ENCODE data around the gene RASL10B. TPM values are rescaled to one million over a fixed set of nuclear protein-coding genes. Genes with fewer than 3 reads are reported as not detected.
"Not testable (repeated sequence)": the region's sequence is repeated elsewhere in the genome, so short reads cannot be mapped to it uniquely, and the experiment has no call there.

Gene RASL10B
- total RNA-seq, 1 donor from 2014 or later: 1.0 TPM

DNA sequence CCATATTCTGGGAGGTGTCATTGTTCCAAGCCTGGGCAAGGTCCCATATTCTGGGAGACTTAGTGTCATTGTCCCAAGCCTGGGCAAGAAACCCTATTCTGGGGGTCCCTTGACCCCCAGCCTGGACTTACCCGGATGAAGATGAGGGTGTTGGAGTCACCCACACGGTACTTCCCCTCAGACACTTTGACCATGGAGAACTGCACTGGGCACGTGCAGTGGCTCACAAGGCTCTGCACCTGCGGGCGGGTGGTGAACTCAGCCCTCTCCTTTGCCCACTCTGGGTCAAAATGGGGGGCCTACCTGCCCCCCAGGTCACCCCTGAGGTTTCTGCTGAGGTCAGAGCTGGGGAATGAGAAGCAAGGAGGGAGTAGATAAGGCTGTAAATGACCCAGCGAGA is 17.5 kb downstream of the RASL10B start:
- peaks cover 47% of the 10 kb centered on the region for H3K27me3 Mint-ChIP-seq (ENCODE audit: insufficient read depth)
- intact Hi-C loops (cut with micrococcal nuclease): loop anchor here (10.0 kb wide), 1 partner anchor 504 kb away; the partner anchor contains the start of gene SLFN5
- DNase-seq (ENCODE audit: low spot score): no peak
- H3K4me3 Mint-ChIP-seq: no peak overlapping the region
- H3K27ac Mint-ChIP-seq: no peak overlapping the region
- peaks cover 13% of the 10 kb centered on the region for H3K4me1 Mint-ChIP-seq (ENCODE audit: low read depth)
- no peaks in the 10 kb centered on the region for H3K9me3 Mint-ChIP-seq
- no peaks in the 10 kb centered on the region for H3K36me3 Mint-ChIP-seq (ENCODE audit: low read depth)

DNA sequence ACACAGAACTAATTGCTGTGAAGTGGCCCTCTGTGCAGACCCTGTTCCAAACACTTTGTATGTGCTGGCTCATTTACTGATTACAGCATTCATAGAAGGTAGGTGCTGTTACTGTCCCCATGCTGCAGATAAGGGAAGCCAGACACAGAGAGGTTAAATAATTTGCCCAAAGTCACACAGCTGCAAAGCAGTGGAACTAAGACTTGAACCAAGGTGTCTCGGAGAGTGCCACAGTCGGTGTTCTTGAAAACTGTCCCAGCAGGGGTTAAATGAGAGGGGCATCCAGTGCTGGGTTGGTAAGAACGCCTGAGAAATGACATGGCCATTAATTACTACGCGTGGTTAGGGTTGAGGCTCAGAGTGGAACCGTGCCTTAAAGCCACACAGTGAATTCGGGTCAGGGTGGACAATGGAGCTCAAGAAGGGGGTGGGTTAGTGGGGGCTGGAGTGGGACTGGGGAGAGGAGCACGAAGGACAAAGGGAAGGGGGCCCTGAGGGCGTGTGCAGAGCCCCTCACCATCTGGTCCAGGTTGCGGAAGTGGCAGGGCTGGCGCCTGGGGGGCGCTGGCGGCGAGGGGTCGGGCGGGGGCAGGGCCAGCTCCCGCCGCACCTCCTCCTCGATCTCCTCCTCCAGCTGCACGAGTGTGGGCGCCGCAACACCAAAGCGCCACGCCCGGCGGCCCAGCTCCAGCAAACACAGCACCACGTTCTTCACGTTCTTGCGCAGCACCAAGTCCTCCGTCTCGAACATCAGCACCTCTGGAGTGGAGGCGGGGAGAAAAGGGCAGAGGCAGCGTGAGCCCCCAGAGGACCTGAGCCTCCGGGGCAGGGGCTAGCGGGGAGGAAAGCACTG is 18.3 kb downstream of the RASL10B start:
- Mint-ChIP-seq H3K4me3 (no peak overlapping the region), H3K4me1 (ENCODE audit: low read depth) (peaks cover 13% of the 10 kb centered on the region)
- intact Hi-C loops (cut with micrococcal nuclease): loop anchor here (10.0 kb wide), 1 partner anchor 505 kb away; the partner anchor contains the start of gene SLFN5

DNA sequence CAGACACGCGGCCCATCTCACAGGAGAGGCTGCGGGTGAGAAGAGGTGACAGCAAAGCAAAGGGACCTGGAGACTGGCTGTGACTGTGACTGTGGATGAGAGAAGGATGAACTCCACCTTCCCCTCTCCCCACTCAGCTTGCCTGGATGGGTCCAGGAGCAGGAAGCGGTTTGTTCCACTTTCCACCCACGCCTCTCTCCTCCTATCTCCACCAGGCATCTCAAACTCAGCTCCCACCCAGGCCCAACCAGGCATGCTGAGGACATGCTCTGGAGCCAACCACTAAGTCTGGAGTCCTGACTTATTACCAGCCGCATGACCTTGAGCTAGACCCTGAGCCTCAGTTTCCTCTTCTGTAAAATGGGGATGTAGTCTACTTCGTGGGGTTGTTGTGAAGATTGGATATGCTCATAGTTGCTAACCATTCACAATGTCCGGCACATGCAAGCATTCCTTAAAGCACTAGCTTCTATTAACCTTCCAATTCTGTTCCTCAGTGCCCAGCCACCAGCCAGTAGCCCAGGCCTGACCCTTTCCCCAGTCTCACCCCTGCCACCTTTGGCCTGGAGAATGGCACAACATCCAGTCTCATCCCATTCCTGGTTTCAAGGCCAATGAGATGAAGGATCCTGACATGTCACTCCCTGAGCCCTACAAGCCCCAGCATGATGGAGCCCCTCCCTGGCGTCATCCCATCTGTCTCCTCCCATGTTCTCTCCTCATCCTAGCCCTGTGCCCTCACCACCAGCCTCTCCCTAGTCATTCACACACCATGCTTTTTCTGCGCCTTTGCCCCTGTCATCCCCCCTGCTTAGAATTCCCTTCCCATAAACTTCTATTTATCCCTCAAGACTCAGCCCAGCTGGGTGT is 19.3 kb downstream of the RASL10B start:
- H3K4me3 Mint-ChIP-seq: no peak overlapping the region
- H3K27ac Mint-ChIP-seq: no peak overlapping the region
- no peak for DNase-seq (ENCODE audit: low spot score)
- no peaks in the 10 kb centered on the region for H3K9me3 Mint-ChIP-seq
- intact Hi-C loops (cut with micrococcal nuclease): no loop called here
- peaks cover 45% of the 10 kb centered on the region for H3K27me3 Mint-ChIP-seq (ENCODE audit: insufficient read depth)
- no peaks in the 10 kb centered on the region for H3K36me3 Mint-ChIP-seq (ENCODE audit: low read depth)
- H3K4me1 Mint-ChIP-seq (ENCODE audit: low read depth): peaks cover 13% of the 10 kb centered on the region

More for the DNA sequence above, 18.3 kb downstream of the RASL10B start:
- peaks cover 45% of the 10 kb centered on the region for H3K27me3 Mint-ChIP-seq (ENCODE audit: insufficient read depth)
- H3K36me3 Mint-ChIP-seq (ENCODE audit: low read depth): no peaks in the 10 kb centered on the region
- H3K9me3 Mint-ChIP-seq: no peaks in the 10 kb centered on the region
- no peak overlapping the region for H3K27ac Mint-ChIP-seq
- no peak for DNase-seq (ENCODE audit: low spot score)

DNA sequence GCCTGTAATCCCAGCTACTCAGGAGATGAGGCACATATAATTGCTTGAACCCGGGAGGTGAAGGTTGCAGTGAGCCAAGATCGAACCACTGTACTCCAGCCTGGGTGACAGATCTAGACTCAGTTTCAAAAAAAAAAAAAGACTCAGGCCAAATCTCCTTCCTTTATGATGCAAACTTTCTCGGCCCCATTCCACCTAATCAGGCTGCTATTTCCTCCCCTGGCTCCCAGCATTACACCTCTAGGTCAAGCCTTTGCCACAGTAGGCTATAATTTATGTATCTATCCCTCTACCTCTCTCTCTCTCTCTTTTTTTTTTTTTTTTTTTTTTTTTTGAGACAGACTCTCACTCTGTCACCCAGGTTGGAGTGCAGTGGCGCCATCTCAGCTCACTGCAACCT is 20.1 kb downstream of the RASL10B start:
- Mint-ChIP-seq H3K27me3 (ENCODE audit: insufficient read depth) (peaks cover 45% of the 10 kb centered on the region), H3K4me1 (ENCODE audit: low read depth) (peaks cover 13% of the 10 kb centered on the region)
- intact Hi-C loops (cut with micrococcal nuclease): not testable (repeated sequence)

DNA sequence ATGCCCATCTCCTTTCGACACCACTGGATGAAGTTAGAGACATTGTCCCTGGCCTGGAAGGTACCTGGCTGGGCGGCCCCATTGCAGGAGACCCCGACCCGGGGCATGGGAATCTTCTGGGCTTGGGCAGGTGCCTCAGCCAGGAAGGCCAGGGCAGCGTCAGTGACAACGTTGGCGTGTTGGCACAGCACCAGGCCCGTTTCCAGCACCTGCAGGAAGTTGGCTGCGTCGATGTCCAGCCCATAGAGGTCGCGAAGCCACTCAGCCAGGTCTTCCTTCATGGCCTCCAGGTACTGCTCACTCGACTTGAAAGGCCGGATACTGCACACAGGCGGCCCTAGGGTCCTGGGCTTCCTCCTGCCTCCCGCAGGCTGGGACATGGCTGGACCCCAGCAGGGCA is 21.0 kb downstream of the RASL10B start:
- H3K27ac Mint-ChIP-seq: no peak overlapping the region
- no peaks in the 10 kb centered on the region for H3K9me3 Mint-ChIP-seq
- peaks cover 13% of the 10 kb centered on the region for H3K4me1 Mint-ChIP-seq (ENCODE audit: low read depth)
- H3K27me3 Mint-ChIP-seq (ENCODE audit: insufficient read depth): peaks cover 44% of the 10 kb centered on the region
- no peaks in the 10 kb centered on the region for H3K36me3 Mint-ChIP-seq (ENCODE audit: low read depth)
- intact Hi-C loops (cut with micrococcal nuclease): no loop called here
- H3K4me3 Mint-ChIP-seq: no peak overlapping the region
- DNase-seq (ENCODE audit: low spot score): no peak

More for the DNA sequence above, 20.1 kb downstream of the RASL10B start:
- not testable (repeated sequence) for H3K4me3 Mint-ChIP-seq; H3K27ac Mint-ChIP-seq; H3K9me3 Mint-ChIP-seq; H3K36me3 Mint-ChIP-seq (ENCODE audit: low read depth); DNase-seq (ENCODE audit: low spot score)

DNA sequence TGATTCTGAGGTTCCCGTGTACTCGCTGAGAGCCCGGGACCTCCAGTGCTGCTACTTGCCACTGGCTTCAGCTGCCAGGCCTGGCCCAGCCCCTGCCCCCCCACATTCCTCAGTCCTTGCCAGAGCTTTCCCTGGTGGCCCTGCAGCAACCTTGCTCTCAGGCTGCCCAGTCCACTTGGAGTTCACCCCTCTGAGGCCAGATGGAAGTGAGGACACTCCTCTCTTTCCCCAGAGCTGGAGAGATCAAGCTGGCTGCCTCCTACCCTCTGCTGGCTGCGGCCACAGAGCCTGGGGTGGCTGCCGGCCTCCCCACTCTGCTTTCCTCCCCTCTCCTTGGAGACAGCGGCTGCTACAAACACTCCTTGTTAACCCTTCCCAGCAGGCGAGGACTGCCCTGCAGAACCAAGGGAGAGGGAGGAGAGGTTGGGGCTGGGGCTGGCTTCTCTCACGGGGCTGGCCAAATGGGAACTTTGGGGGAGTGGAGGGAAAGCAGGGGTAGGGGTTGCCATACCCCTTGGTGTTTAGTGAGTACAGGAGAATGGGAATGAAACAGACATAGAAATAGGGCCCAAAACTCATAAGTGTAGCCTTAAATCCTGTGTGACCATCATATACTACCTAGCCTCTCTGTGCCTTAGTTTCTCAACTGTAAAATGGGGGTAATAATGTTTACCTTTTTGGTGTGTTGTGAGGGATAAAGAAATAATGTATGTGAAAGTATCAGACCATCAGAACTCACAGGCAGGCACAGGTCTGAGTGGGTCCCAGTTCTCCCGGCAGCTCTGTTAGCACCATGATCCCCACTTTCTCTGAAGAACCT is 21.7 kb downstream of the RASL10B start, which contains the start of gene GAS2L2:
GAS2L2 (minus strand) TSS at position 295 of the 820 bp plus-strand sequence. CDS start 389 bp downstream, outside the sequence.
- no peak within 1 kb of the TSS for H3K27ac Mint-ChIP-seq
- peaks cover 11% of the 10 kb centered on the region for H3K4me1 Mint-ChIP-seq (ENCODE audit: low read depth)
- H3K27me3 Mint-ChIP-seq (ENCODE audit: insufficient read depth): peaks cover 42% of the 10 kb centered on the region
- DNase-seq (ENCODE audit: low spot score): no peak
- intact Hi-C loops (cut with micrococcal nuclease): no loop called here
- H3K9me3 Mint-ChIP-seq: no peaks in the 10 kb centered on the region
- H3K4me3 Mint-ChIP-seq: no peak within 1 kb of the TSS
- H3K36me3 Mint-ChIP-seq (ENCODE audit: low read depth): no peaks in the 10 kb centered on the region

DNA sequence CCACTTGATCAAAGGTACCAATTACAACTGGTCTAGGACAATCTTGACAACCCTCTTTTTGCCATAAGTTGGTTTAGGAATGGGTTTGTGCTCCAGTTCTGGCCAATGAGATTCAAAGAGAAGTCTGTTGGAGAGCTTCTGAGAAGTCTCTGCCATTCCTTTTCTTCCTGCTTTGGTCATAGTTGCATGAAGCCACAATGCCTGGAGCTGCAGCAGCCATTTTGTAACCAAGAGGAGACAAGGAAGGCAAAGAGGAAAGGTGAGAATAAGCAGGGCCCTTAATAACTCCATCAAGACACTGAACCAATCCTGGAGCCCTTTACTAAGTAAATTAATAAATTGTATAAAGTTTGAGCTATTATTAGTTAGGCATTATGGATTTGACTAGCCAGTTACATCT is 25.8 kb downstream of the RASL10B start:
- DNase-seq (ENCODE audit: low spot score): no peak
- Mint-ChIP-seq H3K9me3 (no peaks in the 10 kb centered on the region), H3K36me3 (ENCODE audit: low read depth) (no peaks in the 10 kb centered on the region), H3K27me3 (ENCODE audit: insufficient read depth) (peaks cover 15% of the 10 kb centered on the region), H3K4me3 (no peak overlapping the region), H3K4me1 (ENCODE audit: low read depth) (no peaks in the 10 kb centered on the region), H3K27ac (no peak overlapping the region)
- intact Hi-C loops (cut with micrococcal nuclease): no loop called here

DNA sequence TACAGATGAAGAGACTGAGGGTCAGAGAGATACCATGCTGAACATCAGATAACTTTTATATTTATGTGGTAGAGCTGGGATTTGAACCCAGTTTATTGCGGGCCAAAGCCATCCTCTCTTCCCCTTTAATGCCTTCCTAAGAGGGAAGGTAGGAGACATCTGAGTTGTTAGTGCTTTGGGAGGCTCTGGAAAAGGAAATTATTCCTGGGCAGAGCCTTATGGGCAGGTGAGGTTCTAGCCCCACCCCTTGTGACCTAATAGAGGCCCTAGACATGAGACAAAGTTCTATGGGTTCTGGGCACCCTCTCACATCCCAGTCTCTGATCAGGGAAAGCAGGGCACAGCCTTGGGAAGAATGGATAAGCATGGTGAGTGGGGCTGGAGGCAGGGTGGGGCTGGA is 29.1 kb downstream of the RASL10B start, which contains the start of gene C17orf50:
C17orf50 (plus strand) TSS at position 301 of the 400 bp plus-strand sequence; CDS start at position 356, 55 bp downstream.
- H3K4me3 Mint-ChIP-seq: no peak within 1 kb of the TSS
- no peaks in the 10 kb centered on the region for H3K36me3 Mint-ChIP-seq (ENCODE audit: low read depth)
- no peak within 1 kb of the TSS for H3K27ac Mint-ChIP-seq
- intact Hi-C loops (cut with micrococcal nuclease): no loop called here
- H3K27me3 Mint-ChIP-seq (ENCODE audit: insufficient read depth): peaks cover 9% of the 10 kb centered on the region
- H3K9me3 Mint-ChIP-seq: no peaks in the 10 kb centered on the region
- peaks cover 7% of the 10 kb centered on the region for H3K4me1 Mint-ChIP-seq (ENCODE audit: low read depth)
- DNase-seq (ENCODE audit: low spot score): no peak

DNA sequence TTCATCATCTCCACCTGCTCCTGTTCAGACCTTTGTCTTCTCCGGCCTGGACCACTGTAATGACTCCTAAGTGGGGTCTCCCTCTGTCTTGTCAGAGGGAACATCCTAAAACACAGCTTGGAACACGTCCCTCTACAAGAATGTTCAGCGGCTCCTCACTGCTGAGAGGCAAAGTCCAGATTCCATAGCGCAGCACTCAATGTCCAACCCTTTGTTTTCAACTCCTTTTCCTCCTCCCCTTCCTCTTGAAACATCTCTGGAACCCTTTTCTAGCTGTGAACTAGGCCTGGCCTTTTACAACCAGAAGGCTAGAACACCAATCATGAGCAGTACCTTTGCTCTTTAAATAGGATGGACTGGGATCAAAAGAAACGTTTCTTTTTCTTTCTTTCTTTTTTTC is 30.2 kb downstream of the RASL10B start:
- Mint-ChIP-seq H3K4me1 (ENCODE audit: low read depth) (peaks cover 7% of the 10 kb centered on the region), H3K27me3 (ENCODE audit: insufficient read depth) (peaks cover 14% of the 10 kb centered on the region), H3K36me3 (ENCODE audit: low read depth) (no peaks in the 10 kb centered on the region), H3K9me3 (no peaks in the 10 kb centered on the region), H3K27ac (no peak overlapping the region), H3K4me3 (no peak overlapping the region)
- no peak for DNase-seq (ENCODE audit: low spot score)
- intact Hi-C loops (cut with micrococcal nuclease): no loop called here

DNA sequence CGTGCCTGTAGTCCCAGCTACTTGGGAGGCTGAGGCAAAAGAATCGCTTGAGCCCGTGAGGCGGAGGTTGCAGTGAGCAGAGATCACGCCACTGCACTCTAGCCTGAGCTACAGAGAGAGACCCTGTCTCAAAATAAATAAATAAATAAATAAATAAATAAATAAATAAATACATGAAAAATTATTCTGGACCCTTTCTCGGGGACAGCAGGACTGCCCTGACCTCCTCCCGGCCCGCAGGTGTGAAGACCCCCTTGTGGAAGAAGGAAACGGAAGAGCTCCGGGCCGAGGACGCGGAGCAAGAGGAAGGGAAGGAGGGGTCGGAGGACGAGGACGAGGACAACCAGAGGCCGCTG is 32.3 kb downstream of the RASL10B start:
- DNase-seq (ENCODE audit: low spot score): no peak
- Mint-ChIP-seq H3K27me3 (ENCODE audit: insufficient read depth) (peaks cover 22% of the 10 kb centered on the region), H3K36me3 (ENCODE audit: low read depth) (no peaks in the 10 kb centered on the region), H3K27ac (no peak overlapping the region), H3K4me3 (peak overlapping the region; percentile 59), H3K9me3 (no peaks in the 10 kb centered on the region), H3K4me1 (ENCODE audit: low read depth) (peaks cover 7% of the 10 kb centered on the region)
- intact Hi-C loops (cut with micrococcal nuclease): loop anchor here (1.0 kb wide), 2 partner anchors 41 to 46 kb away; partner anchors contain the start of gene TAF15

DNA sequence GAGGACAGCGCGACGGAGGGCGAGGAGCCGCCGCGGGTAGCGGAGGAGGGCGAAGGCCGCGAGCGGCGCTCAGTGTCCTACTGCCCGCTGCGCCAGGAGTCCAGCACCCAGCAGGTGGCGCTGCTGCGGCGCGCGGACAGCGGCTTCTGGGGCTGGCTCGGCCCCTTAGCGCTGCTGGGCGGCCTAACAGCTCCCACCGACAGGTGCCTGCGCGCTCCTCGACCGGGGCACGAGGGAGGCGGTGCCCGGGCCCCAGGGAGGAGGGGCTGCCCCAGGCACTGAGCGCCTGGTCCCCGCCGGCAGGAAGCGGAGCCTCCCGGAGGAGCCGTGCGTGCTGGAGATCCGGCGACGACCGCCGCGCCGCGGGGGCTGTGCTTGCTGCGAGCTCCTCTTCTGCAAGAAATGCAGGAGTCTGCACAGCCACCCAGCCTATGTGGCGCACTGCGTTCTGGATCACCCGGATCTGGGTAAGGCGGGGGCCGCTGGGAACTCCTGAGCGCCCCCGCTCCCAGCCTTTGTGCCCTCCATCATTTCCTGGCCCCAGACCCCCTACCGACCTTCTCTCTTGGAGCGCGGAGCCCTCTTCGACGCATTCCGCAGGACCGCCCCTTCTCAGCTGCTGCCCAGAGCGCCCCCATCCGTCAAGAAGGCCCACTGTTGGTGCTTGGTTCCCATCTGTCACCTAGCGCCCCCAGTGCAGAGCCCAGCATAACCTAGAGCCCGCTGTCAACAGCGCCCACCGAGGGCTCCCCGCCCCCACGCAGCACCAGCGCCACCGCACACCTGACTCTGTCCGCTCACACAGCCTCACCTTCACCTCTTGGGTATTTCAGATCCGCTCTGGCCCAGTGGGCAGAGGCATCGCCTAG is 32.9 kb downstream of the RASL10B start:
- Mint-ChIP-seq H3K36me3 (ENCODE audit: low read depth) (no peaks in the 10 kb centered on the region), H3K4me3 (peak overlapping the region; percentile 88), H3K4me1 (ENCODE audit: low read depth) (peaks cover 7% of the 10 kb centered on the region), H3K27ac (peak overlapping the region; percentile 79), H3K9me3 (no peaks in the 10 kb centered on the region), H3K27me3 (ENCODE audit: insufficient read depth) (peaks cover 22% of the 10 kb centered on the region)
- peak; percentile 82 for DNase-seq (ENCODE audit: low spot score)
- intact Hi-C loops (cut with micrococcal nuclease): loop anchor here (1.0 kb wide), 2 partner anchors 40 to 45 kb away; partner anchors contain the start of gene TAF15

Measured in activated T-helper 1 cell treated with anti-CD3 and anti-CD28 coated beads, Interleukin-12 subunit alpha, Interleukin-12 subunit beta, Interleukin-2, Interleukin-4 antibody, amounts not matched to agents 30 ng/mL and 10 ng/mL and 1 ng/mL, durations not matched to agents 14 hours and 24 hours and 36 hours (primary cell).